Superior temporal gyrus (tissue), 1 donor: ENCODE results near the gene ROM1.
"Not testable (repeated sequence)": the region's sequence is repeated elsewhere in the genome, so short reads cannot be mapped to it uniquely, and the experiment has no call there.

Experiments
- DNase-seq: peaks from one replicate; pipeline ENCODE4 v3.0.0-alpha.2; 2016; ENCODE audit errors: extremely low spot score

Gene ROM1

DNA sequence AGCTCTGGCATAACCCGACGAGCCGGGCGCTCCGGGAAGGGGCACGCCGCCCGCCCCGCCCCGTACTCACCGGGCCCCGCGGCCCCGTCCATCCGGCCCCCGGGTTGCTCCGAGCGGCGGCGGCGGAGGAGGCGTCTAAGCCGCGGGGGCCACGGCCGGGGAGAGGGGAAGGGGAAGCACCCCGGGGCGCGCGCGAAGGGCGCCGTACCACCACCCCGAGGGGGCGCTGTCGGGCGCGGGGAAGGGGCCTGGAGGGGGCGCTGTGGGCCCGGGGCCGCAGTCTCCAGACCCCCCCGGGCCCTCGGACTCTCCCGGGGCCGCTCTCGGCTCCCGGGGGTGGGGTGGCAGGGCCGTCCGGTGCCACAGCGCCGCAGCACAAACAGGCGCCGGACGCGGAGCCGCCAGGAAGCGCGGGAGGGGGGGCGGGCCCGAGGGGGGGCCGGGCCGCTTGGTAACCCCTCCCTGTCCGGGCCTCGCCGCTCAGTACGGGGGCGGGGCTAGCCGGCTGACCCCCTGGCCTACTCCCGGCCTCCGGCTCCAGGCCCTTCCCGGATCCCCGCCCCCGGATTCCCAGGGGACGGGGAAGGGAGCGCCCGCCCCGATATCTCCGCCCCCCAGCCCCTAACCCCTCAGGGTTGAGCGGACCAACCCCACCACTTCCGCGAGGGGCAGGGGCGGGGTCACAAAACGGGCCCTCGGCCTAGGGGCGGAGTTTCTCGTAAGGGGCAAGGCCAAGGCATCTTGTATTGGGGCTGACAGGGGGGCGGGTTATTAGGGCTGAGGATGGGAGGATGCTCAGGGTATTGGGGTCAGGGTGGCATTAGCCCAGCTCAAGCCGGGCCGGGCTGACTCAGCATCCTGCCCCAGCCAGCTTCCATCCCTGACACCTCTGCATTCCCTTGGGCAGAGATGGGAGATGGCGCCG is at the start of gene ROM1, which contains the start of gene EML3:
Gene ROM1, plus strand, starts transcription at position 892 of the 925 bp plus-strand sequence. Its CDS starts 25 bp downstream, at position 917.
Gene EML3, minus strand, starts transcription at position 410 of the 925 bp plus-strand sequence. Its CDS starts 318 bp downstream, at position 92.
- DNase-seq: peak; percentile 72

- no peak for DNase-seq
Measured at GRCh38 chr11:62565100-62565802, 47.8 kb upstream of the ROM1 start.

GRCh38 chr11:62566247-62566646 is 46.8 kb upstream of the ROM1 start:
- no peak for DNase-seq

GRCh38 chr11:62567018-62567633 is 45.9 kb upstream of the ROM1 start:
- no peak for DNase-seq

GRCh38 chr11:62569611-62570010 is 43.4 kb upstream of the ROM1 start:
- no peak for DNase-seq

GRCh38 chr11:62570903-62571302 is 42.2 kb upstream of the ROM1 start:
- not testable (repeated sequence) for DNase-seq

DNA sequence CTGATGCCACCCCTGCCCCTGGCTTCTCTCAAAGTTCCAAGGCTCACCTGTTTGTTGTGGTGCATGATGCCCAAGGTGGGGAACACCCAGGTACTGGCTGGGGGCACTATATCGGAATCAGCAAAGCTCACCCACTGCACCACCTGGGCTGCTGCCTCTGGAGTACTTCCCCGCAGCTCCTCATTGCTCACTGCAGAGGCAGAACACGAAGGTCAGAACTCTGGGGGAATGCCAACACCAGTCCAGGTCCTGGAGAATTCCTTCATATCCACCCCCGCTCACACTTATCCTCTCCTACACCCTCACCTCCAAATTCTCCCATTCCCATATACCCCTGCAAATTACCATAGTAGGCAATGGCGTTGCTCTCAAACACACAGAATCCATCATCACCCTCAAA is 41.6 kb upstream of the ROM1 start:
- DNase-seq: not testable (repeated sequence)

DNA sequence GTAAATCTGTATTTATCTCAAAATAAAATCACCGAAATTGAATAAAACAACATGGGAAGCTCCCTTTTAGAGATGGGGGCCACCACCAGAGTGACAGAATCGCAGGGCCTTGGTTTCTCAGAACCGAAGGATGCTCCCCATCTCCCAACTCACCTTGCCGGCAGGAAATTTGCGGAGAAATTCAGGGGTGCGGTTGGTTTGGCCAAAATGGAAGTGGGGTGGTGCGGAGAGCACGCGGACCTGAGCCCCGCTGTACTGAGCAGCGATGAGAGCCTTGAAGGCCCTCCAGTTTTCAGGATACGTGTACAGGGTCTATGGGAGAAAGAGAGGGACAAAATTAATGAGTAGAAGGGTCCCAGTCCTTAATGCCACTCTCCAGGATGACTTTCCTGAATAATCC is 40.6 kb upstream of the ROM1 start:
- no peak for DNase-seq

DNA sequence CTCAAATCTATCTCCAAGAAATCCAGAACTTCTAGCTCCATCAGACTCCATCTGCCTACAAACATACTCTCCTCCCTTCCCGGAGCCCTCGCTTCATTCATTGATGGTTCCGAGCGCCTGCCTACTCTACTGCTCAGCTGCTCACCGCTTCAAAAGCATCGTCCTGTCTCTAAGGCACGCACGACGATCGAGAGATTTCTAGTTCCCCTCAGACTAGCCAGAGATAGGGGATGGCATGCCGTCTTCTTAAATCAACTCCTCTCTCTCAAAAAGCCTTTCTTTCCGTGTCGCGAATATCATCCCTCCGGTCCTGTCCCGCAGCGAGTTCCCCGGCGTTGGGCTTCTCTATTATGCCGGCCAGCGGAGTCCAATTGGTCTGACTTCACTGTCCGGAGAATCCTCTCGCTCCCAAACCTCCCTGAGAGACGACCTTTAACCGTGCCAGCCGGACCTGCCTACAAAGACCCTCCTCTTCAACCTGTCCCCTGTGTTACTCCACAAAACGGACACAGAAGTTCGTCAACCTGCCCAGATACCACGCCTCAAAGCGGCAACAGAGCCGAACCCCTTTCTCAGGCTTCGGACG is 40.0 kb upstream of the ROM1 start:
- DNase-seq: peak; percentile 38

GRCh38 chr11:62573592-62574362 is 39.3 kb upstream of the ROM1 start, which contains the start of gene EEF1G:
Gene EEF1G, minus strand, starts transcription at chr11:62573891. Its CDS starts 49 bp downstream, at chr11:62573842.
- DNase-seq: peak; percentile 99

- DNase-seq: peak; percentile 60
Measured at GRCh38 chr11:62574363-62575071, 38.5 kb upstream of the ROM1 start.

- DNase-seq: no peak
Measured at GRCh38 chr11:62575156-62575555, 37.9 kb upstream of the ROM1 start.

DNA sequence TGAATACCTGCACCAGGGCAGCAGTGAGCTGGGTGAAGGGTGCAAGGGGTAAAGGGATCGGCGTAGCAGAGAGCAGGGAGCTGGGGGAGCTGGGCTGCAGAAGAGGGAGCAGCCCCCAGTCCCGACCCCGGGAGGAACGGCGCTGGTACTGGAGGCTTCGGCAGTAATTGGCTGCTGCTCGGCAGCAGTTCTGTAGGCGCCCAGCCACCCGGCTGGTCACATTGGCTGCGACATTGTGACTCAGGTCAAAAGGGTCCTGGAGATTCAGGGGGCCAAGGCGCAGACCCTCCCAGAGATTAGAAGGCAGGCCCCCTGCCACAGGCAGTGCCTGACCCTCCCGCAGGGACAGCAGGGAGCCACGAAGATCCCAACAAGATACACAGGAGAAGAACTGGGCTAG is 37.2 kb upstream of the ROM1 start:
- no peak for DNase-seq

GRCh38 chr11:62577046-62577714 is 35.9 kb upstream of the ROM1 start:
- DNase-seq: no peak

DNA sequence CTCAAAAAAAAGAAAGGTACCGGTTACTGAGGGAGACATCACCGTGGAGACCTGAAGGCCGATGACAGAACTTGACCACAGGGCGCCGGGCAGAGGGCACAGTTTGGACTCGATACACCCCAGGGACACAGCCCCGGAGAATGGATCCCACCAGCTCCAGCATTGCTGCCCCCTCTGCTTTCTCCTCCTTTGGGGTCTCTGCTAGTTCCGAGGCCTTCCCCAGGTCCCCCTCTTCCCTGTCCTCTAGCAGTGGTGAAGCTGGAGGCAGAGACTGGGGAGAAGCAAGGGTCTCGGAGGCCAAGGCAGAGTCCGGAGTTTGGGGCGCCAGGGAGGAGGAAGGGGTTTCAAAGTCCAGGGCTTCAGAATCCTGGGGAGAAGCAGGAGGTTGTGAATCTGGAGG is 34.5 kb upstream of the ROM1 start:
- no peak for DNase-seq

GRCh38 chr11:62579252-62579651 is 33.8 kb upstream of the ROM1 start:
- peak; percentile 30 for DNase-seq

GRCh38 chr11:62580959-62581715 is 31.9 kb upstream of the ROM1 start:
- DNase-seq: no peak

DNA sequence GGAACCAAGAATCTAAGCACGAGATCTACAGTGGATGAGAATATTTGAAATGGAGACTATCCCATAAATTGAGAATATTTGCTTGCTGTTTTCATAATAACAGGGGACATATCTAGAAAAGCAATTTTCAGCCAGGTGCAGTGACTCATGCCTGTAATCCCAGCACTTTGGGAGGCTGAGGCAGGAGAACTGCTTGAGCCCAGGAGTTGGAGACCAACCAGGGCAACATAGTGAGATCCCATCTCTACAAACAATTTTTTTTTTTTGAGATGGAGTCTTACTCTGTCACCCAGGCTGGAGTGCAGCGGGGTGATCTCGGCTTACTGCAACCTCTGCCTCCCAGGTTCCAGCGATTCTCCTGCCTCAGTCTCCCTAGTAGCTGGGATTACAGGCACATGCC is 31.3 kb upstream of the ROM1 start:
- DNase-seq: not testable (repeated sequence)

DNA sequence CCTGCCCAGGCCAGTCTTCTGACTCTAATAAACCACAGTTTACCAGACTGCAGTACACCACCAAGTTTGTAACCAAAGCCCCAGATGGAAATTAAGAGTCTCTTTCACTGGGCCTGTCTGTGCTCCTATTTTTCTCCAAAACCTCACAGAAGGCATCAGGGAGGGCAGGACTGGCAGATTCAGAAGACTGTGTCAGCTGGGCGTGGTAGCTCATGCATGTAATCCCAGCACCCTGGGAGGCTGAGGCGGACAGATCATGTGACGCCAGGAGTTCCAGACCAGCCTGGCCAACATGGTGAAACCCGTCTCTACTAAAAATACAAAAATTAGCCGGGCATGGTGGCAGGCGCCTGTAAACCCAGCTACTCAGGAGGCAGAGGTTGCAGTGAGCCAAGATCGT is 27.7 kb upstream of the ROM1 start:
- DNase-seq: not testable (repeated sequence)
